Sigmoid colon (tissue), 4 donors: Measurements from ENCODE around the gene EBF4.

Experiments used
- EP300 ChIP-seq, 4 donors: sonication (generic); formaldehyde crosslinking; IDR thresholded peaks; one replicate each; pipeline ENCODE4 v1.6.1; 2017; ENCODE audit warnings: antibody characterized with exemption in 4 of 4
- TF ChIP-seq, protein P1 (sequence below), 4 experiments: fragments of 450-650 bp in 3 of 4; fragments of 200-600 bp in 1 of 4; IDR thresholded peaks; one replicate each; pipeline ENCODE4 v1.5.1; 2016 to 2019; ENCODE audit warnings: antibody characterized with exemption in 4 of 4, mild to moderate bottlenecking in 3 of 4, moderate library complexity in 2 of 4

DNA sequence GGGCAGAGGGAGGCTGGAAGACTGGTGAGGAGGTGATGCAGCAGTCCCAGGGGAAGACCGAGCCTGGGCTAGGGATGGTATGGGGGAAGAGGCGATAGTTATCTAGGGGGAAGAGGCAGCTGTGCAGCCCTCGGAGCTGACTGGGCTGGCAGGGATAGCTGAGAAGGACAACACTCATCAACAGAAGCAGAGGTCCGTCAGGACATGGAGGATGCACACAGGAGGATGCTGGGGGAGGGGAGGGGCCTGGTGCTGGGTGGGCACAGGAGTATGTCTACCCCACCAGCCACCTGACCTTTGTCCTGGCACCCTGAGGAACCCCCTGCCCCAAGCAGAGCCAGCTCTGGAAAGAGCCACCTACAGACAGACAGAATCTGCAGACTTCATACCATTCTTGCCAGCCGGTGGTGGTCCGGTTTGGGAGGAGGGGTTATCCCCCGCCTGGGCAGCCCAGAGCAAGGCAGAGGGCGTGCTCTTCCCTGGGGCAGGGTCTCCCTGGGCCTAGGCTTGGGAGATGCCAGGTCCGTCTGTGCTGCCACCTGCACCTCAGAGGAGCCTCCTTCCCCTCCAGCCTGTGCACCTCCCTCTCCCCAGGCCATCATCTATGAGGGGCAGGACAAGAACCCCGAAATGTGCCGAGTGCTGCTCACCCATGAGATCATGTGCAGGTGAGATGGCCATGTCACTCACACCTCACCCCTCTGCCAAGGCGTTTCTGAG lies 14.9 kb downstream of the EBF4 start:
- TF ChIP-seq, protein P1, sequence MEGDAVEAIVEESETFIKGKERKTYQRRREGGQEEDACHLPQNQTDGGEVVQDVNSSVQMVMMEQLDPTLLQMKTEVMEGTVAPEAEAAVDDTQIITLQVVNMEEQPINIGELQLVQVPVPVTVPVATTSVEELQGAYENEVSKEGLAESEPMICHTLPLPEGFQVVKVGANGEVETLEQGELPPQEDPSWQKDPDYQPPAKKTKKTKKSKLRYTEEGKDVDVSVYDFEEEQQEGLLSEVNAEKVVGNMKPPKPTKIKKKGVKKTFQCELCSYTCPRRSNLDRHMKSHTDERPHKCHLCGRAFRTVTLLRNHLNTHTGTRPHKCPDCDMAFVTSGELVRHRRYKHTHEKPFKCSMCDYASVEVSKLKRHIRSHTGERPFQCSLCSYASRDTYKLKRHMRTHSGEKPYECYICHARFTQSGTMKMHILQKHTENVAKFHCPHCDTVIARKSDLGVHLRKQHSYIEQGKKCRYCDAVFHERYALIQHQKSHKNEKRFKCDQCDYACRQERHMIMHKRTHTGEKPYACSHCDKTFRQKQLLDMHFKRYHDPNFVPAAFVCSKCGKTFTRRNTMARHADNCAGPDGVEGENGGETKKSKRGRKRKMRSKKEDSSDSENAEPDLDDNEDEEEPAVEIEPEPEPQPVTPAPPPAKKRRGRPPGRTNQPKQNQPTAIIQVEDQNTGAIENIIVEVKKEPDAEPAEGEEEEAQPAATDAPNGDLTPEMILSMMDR (IDR thresholded peaks at IDR 0.05), result no peak
- TF ChIP-seq EP300 (IDR thresholded peaks at IDR 0.05), result no peak
